Central memory CD8-positive, alpha-beta T cell (primary cell): ENCODE results near the gene PURA.
A peak's percentile ranks its signal among the peaks of the same experiment; 100 is the strongest.

Experiments used
- ATAC-seq: fragments of 150-1000 bp; cut with Tn5 transposase; replicated peaks from 2 replicates; pipeline ENCODE4 v1.10.0; 2022; ENCODE audit warnings: mild to moderate bottlenecking, moderate FRiP score, moderate number of reproducible peaks; ENCODE audit not compliant: poor library complexity, severe bottlenecking; ENCODE audit errors: extremely low read depth
- DNase-seq, 2 donors: peaks; one replicate each; pipeline ENCODE4 v3.0.0; 2021; ENCODE audit warnings: low spot score in 2 of 2
- H3K27ac Mint-ChIP-seq: one replicate; pipeline ENCODE4 v1.8.0; 2022; ENCODE audit warnings: low read depth, mild to moderate bottlenecking, moderate library complexity, mixed read lengths
- H3K27me3 Mint-ChIP-seq: one replicate; pipeline ENCODE4 v1.8.0; 2022; ENCODE audit warnings: mixed read lengths
- H3K36me3 Mint-ChIP-seq: one replicate; pipeline ENCODE4 v1.8.0; 2022; ENCODE audit warnings: mild to moderate bottlenecking, moderate library complexity, mixed read lengths; ENCODE audit not compliant: insufficient read depth
- H3K4me1 Mint-ChIP-seq: one replicate; pipeline ENCODE4 v1.8.0; 2022; ENCODE audit warnings: mixed read lengths
- H3K4me3 Mint-ChIP-seq: one replicate; pipeline ENCODE4 v1.8.0; 2022; ENCODE audit warnings: mild to moderate bottlenecking, moderate library complexity, mixed read lengths
- H3K9me3 Mint-ChIP-seq: one replicate; pipeline ENCODE4 v1.8.0; 2022; ENCODE audit warnings: mixed read lengths

PURA gene

GRCh38 chr5:140111859-140112551 lies 1.9 kb upstream of the PURA start:
- peaks cover 21% of the 10 kb centered on the region for H3K36me3 Mint-ChIP-seq
- no peak overlapping the region for H3K27ac Mint-ChIP-seq
- H3K4me1 Mint-ChIP-seq, result peaks cover 62% of the 10 kb centered on the region
- H3K9me3 Mint-ChIP-seq, result no peaks in the 10 kb centered on the region
- H3K27me3 Mint-ChIP-seq, result no peaks in the 10 kb centered on the region
- peak overlapping the region; percentile 91 for H3K4me3 Mint-ChIP-seq
- ATAC-seq (no peak), DNase-seq (no peak)

GRCh38 chr5:140112685-140113179 lies 1.2 kb upstream of the PURA start:
- H3K9me3 Mint-ChIP-seq, result no peaks in the 10 kb centered on the region
- H3K27ac Mint-ChIP-seq, result peak overlapping the region; percentile 93

GRCh38 chr5:140113180-140113698 lies 670 bp upstream of the PURA start:
- peak overlapping the region; percentile 93 for H3K27ac Mint-ChIP-seq
- DNase-seq (no peak), ATAC-seq (peak; percentile 16)
- peak overlapping the region; percentile 91 for H3K4me3 Mint-ChIP-seq
- peaks cover 69% of the 10 kb centered on the region for H3K4me1 Mint-ChIP-seq
- peaks cover 12% of the 10 kb centered on the region for H3K36me3 Mint-ChIP-seq
- H3K27me3 Mint-ChIP-seq, result no peaks in the 10 kb centered on the region
- H3K9me3 Mint-ChIP-seq, result no peaks in the 10 kb centered on the region

More at GRCh38 chr5:140112685-140113179, 1.2 kb upstream of the PURA start:
- no peaks in the 10 kb centered on the region for H3K27me3 Mint-ChIP-seq
- DNase-seq (no peak), ATAC-seq (no peak)
- peak overlapping the region; percentile 91 for H3K4me3 Mint-ChIP-seq
- H3K36me3 Mint-ChIP-seq, result peaks cover 14% of the 10 kb centered on the region
- peaks cover 65% of the 10 kb centered on the region for H3K4me1 Mint-ChIP-seq

- ATAC-seq, result peak; percentile 8
- Mint-ChIP-seq H3K4me1 (peaks cover 62% of the 10 kb centered on the region), H3K27me3 (no peaks in the 10 kb centered on the region), H3K36me3 (peaks cover 8% of the 10 kb centered on the region), H3K27ac (peak overlapping the region; percentile 93), H3K9me3 (no peaks in the 10 kb centered on the region), H3K4me3 (peak overlapping the region; percentile 91)
- DNase-seq, result peak; percentile 26 to 35
Observed at GRCh38 chr5:140114341-140115185, 654 bp downstream of the PURA start.

GRCh38 chr5:140115186-140115500 lies 1.2 kb downstream of the PURA start:
- Mint-ChIP-seq H3K27me3 (no peaks in the 10 kb centered on the region), H3K4me1 (peaks cover 62% of the 10 kb centered on the region), H3K9me3 (no peaks in the 10 kb centered on the region), H3K4me3 (peak overlapping the region; percentile 91), H3K36me3 (peaks cover 8% of the 10 kb centered on the region), H3K27ac (peak overlapping the region; percentile 93)
- no peak for ATAC-seq
- DNase-seq, result no peak

- peaks cover 59% of the 10 kb centered on the region for H3K4me1 Mint-ChIP-seq
- DNase-seq (no peak), ATAC-seq (no peak)
- H3K36me3 Mint-ChIP-seq, result peaks cover 8% of the 10 kb centered on the region
- H3K9me3 Mint-ChIP-seq, result no peaks in the 10 kb centered on the region
- peak overlapping the region; percentile 91 for H3K4me3 Mint-ChIP-seq
- H3K27ac Mint-ChIP-seq, result no peak overlapping the region
- H3K27me3 Mint-ChIP-seq, result no peaks in the 10 kb centered on the region
Observed at GRCh38 chr5:140116716-140117115, 2.8 kb downstream of the PURA start.

- Mint-ChIP-seq H3K27me3 (no peaks in the 10 kb centered on the region), H3K4me1 (peaks cover 56% of the 10 kb centered on the region), H3K4me3 (peak overlapping the region; percentile 91), H3K9me3 (no peaks in the 10 kb centered on the region), H3K27ac (no peak overlapping the region), H3K36me3 (peaks cover 8% of the 10 kb centered on the region)
- ATAC-seq (no peak), DNase-seq (no peak)
Observed at GRCh38 chr5:140117523-140117922, 3.6 kb downstream of the PURA start.

GRCh38 chr5:140118302-140118936 lies 4.5 kb downstream of the PURA start:
- Mint-ChIP-seq H3K4me1 (peaks cover 53% of the 10 kb centered on the region), H3K9me3 (no peaks in the 10 kb centered on the region), H3K27ac (no peak overlapping the region), H3K27me3 (no peaks in the 10 kb centered on the region), H3K4me3 (no peak overlapping the region), H3K36me3 (peaks cover 8% of the 10 kb centered on the region)
- ATAC-seq (no peak), DNase-seq (no peak)

- Mint-ChIP-seq H3K9me3 (no peaks in the 10 kb centered on the region), H3K36me3 (no peaks in the 10 kb centered on the region), H3K27ac (no peak within 1 kb of the TSS), H3K4me3 (no peak within 1 kb of the TSS), H3K4me1 (peaks cover 28% of the 10 kb centered on the region), H3K27me3 (no peaks in the 10 kb centered on the region)
- ATAC-seq, result no peak
- DNase-seq, result no peak
Observed at GRCh38 chr5:140125637-140126036, 11.7 kb downstream of the PURA start, which contains the start of gene IGIP. IGIP (plus strand) TSS chr5:140125937; CDS start chr5:140128477, 2,540 bp downstream.

GRCh38 chr5:140126315-140127012 lies 12.6 kb downstream of the PURA start:
- H3K27ac Mint-ChIP-seq, result no peak overlapping the region
- no peak overlapping the region for H3K4me3 Mint-ChIP-seq
- no peaks in the 10 kb centered on the region for H3K27me3 Mint-ChIP-seq
- H3K36me3 Mint-ChIP-seq, result no peaks in the 10 kb centered on the region
- H3K4me1 Mint-ChIP-seq, result peaks cover 30% of the 10 kb centered on the region
- H3K9me3 Mint-ChIP-seq, result no peaks in the 10 kb centered on the region
- no peak for ATAC-seq
- no peak for DNase-seq

GRCh38 chr5:140128376-140128775 lies 14.5 kb downstream of the PURA start:
- no peak overlapping the region for H3K27ac Mint-ChIP-seq
- no peaks in the 10 kb centered on the region for H3K27me3 Mint-ChIP-seq
- no peak overlapping the region for H3K4me3 Mint-ChIP-seq
- no peaks in the 10 kb centered on the region for H3K9me3 Mint-ChIP-seq
- no peak for ATAC-seq
- H3K36me3 Mint-ChIP-seq, result peaks cover 1% of the 10 kb centered on the region
- no peak for DNase-seq
- peaks cover 36% of the 10 kb centered on the region for H3K4me1 Mint-ChIP-seq
